B cell (primary cell): ENCODE data around the gene CEP128. TPM values are rescaled to one million over a fixed set of nuclear protein-coding genes. Genes with fewer than 3 reads are reported as not detected.

ENCODE experiments used
- ATAC-seq: fragments of 200-7000 bp; cut with Tn5 transposase; one replicate; pipeline ENCODE4 v1.10.0; 2021; ENCODE audit warnings: low read depth, mild to moderate bottlenecking, moderate number of reproducible peaks, moderate library complexity
- CTCF ChIA-PET: fragments of 350-600 bp; sonication (Branson Sonifier 250); formaldehyde crosslinking; loops from one replicate; lab custom pipeline; 2021; ENCODE audit warnings: antibody characterized with exemption, inconsistent platforms; lab: Charles Lee
- POLR2A ChIA-PET: fragments of 350-600 bp; sonication (Branson Sonifier 250); formaldehyde crosslinking; loops from one replicate; lab custom pipeline; 2021; ENCODE audit warnings: antibody characterized with exemption; lab: Charles Lee
- DNase-seq: peaks from one replicate; pipeline ENCODE4 v3.0.0; 2013
- H2AFZ ChIP-seq: 2 replicates; pipeline ENCODE4 v1.6.1; 2012; ENCODE audit warnings: mild to moderate bottlenecking, low read depth, low read length; ENCODE audit not compliant: insufficient read depth, poor library complexity, severe bottlenecking
- H3K27ac ChIP-seq, 2 donors: 1 replicate in 1 of 2; 2 replicates in 1 of 2; pipeline ENCODE4 v1.5.1; 2012 to 2013; ENCODE audit warnings: low read length in 2 of 2, mild to moderate bottlenecking in 2 of 2, moderate library complexity in 1 of 2
- H3K27me3 ChIP-seq, 4 experiments: fragments of 200-600 bp in 1 of 4; sonication (generic) in 1 of 4; replicated peaks in 1 of 4; 1 replicate in 2 of 4; 2 replicates in 2 of 4; pipeline versions ENCODE4 v1.6.1 to v1.7.0; 2013 to 2016; ENCODE audit warnings: low read length in 3 of 4, mild to moderate bottlenecking in 2 of 4, mixed read lengths in 1 of 4, moderate library complexity in 1 of 4; ENCODE audit not compliant: insufficient read depth in 4 of 4, control insufficient read depth in 3 of 4; ENCODE audit errors: control extremely low read depth in 1 of 4
- H3K36me3 ChIP-seq, 2 experiments: replicated peaks in 1 of 2; 1 replicate in 1 of 2; 2 replicates in 1 of 2; pipeline versions ENCODE4 v1.6.1 to v1.7.1; 2013; ENCODE audit warnings: low read length in 1 of 2; ENCODE audit not compliant: insufficient read depth in 2 of 2, control insufficient read depth in 1 of 2; ENCODE audit errors: control extremely low read depth in 1 of 2, extremely low read depth in 1 of 2
- H3K4me1 ChIP-seq, 2 donors: fragments of 200-600 bp in 1 of 2; sonication (generic) in 1 of 2; 1 replicate in 1 of 2; 2 replicates in 1 of 2; pipeline versions ENCODE4 v1.5.1 to v1.6.1; 2013 to 2017; ENCODE audit warnings: low read length in 2 of 2; ENCODE audit not compliant: control insufficient read depth in 2 of 2, insufficient read depth in 2 of 2
- H3K4me2 ChIP-seq: replicated peaks from 2 replicates; pipeline ENCODE3; 2012; ENCODE audit warnings: mild to moderate bottlenecking, low read depth, low read length; ENCODE audit not compliant: poor library complexity, severe bottlenecking
- H3K4me3 ChIP-seq, 5 experiments: fragments of 200-600 bp in 1 of 5; sonication (generic) in 1 of 5; 1 replicate in 3 of 5; 2 replicates in 2 of 5; pipeline versions ENCODE4 v1.5.1 to v1.7.0; 2011 to 2016; ENCODE audit warnings: low read length in 4 of 5, mild to moderate bottlenecking in 4 of 5, low read depth in 2 of 5, control low read depth in 1 of 5, moderate library complexity in 1 of 5; ENCODE audit not compliant: insufficient read depth in 1 of 5; ENCODE audit errors: control extremely low read depth in 1 of 5, extremely low read depth in 1 of 5
- H3K79me2 ChIP-seq: fragments of 200-600 bp; sonication (generic); one replicate; pipeline ENCODE4 v1.6.0; 2016; ENCODE audit warnings: low read length; ENCODE audit not compliant: control insufficient read depth, insufficient read depth
- H3K9ac ChIP-seq: fragments of 200-600 bp; sonication (generic); 2 replicates; pipeline ENCODE4 v1.6.1; 2017; ENCODE audit warnings: mild to moderate bottlenecking, low read length, moderate library complexity
- H3K9me3 ChIP-seq, 3 donors: one replicate each; pipeline versions ENCODE4 v1.6.1 to v1.7.1; 2013; ENCODE audit warnings: low read length in 2 of 3; ENCODE audit not compliant: control insufficient read depth in 2 of 3, insufficient read depth in 1 of 3; ENCODE audit errors: control extremely low read depth in 1 of 3
- H4K20me1 ChIP-seq: 2 replicates; pipeline ENCODE4 v1.6.0; 2012; ENCODE audit warnings: mild to moderate bottlenecking, low read length; ENCODE audit not compliant: insufficient read depth, control insufficient read depth, poor library complexity, severe bottlenecking
- H3K27ac Mint-ChIP-seq: one replicate; pipeline ENCODE4 v1.8.0; 2021; ENCODE audit warnings: mixed read lengths
- H3K27me3 Mint-ChIP-seq: one replicate; pipeline ENCODE4 v1.8.0; 2021; ENCODE audit warnings: mixed read lengths
- H3K4me1 Mint-ChIP-seq: one replicate; pipeline ENCODE4 v1.8.0; 2021; ENCODE audit warnings: mixed read lengths
- H3K4me3 Mint-ChIP-seq: one replicate; pipeline ENCODE4 v1.8.0; 2021; ENCODE audit warnings: mixed read lengths
- H3K9me3 Mint-ChIP-seq: one replicate; pipeline ENCODE4 v1.8.0; 2022; ENCODE audit warnings: mixed read lengths; ENCODE audit not compliant: insufficient read depth
- CTCF ChIP-seq: fragments of 200-600 bp; IDR thresholded peaks from one replicate; pipeline ENCODE4 v1.8.0; 2022; ENCODE audit warnings: antibody characterized with exemption, mild to moderate bottlenecking
- EZH2 ChIP-seq: IDR thresholded peaks from 2 replicates; pipeline ENCODE4 v1.6.1; 2012; ENCODE audit warnings: borderline replicate concordance, low read depth, mild to moderate bottlenecking, moderate library complexity, low read length; ENCODE audit not compliant: insufficient read depth, poor library complexity, severe bottlenecking
- WGBS: methylation state at CpG from one replicate; pipeline ENCODE4 v1.1.5; 2013; ENCODE audit warnings: missing lambda C conversion rate; ENCODE audit not compliant: insufficient coverage; 5-methylcytosine and 5-hydroxymethylcytosine counted together
- intact Hi-C: fragments of 100-400 bp; cut with micrococcal nuclease; formaldehyde crosslinking; loops from one replicate; pipeline ENCODE4 v1.10.0; 2022
- polyA plus RNA-seq: library from polyadenylated mRNA; depleted of rRNA; stranded (reverse); fragments of >200 nt; gene quantifications from 2 replicates; pipeline ENCODE4 v1.2.3, GENCODE V29; 2012
- total RNA-seq, 2 donors: library from RNA; stranded (reverse); fragments of 120-200 nt in 1 of 2; gene quantifications; 1 replicate in 1 of 2; 2 replicates in 1 of 2; pipeline versions ENCODE4 v1.2.3 to v1.2.4, GENCODE V29; 2013 to 2022

CEP128 gene
- total and polyA plus RNA-seq, 2 donors (not counting 1 experiment from before 2014, with no cell fraction given): 1.1 to 31.6 TPM

DNA sequence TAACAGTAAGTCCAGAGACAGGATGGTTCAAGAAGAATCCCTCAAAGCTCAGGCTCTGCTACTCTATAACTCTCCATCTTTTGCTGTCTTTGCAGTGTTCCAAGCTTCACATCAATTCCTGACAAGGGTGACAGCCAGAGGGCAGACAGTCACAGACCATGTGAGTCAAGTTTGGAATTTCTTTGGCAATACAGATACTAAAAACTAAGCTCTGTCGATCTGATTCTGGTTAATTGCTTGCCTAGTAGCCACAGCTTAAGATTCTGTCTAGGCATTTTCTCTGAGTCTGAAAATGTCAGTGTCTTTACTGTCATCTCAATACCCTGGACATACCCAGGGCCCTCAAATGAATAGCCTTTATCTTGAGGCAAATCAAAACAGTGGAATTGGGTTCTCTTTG, 153.7 kb downstream of the CEP128 start:
- Histone ChIP-seq H3K79me2 (no peaks in the 10 kb centered on the region), H3K4me1 (no peaks in the 10 kb centered on the region), H3K9ac (no peak overlapping the region), H3K36me3 (peaks cover 0 to 4% of the 10 kb centered on the region in 2 experiments), H4K20me1 (no peaks in the 10 kb centered on the region), H3K4me3 (no peak overlapping the region), H3K9me3 (no peaks in the 10 kb centered on the region), H2AFZ (no peak overlapping the region), H3K4me2 (no peak overlapping the region), H3K27ac (no peak overlapping the region), H3K27me3 (no peaks in the 10 kb centered on the region)
- no peak for ATAC-seq
- no peaks in the 10 kb centered on the region for H3K4me1 Mint-ChIP-seq
- WGBS: 100% methylated on average over 1 of the region's 1 CpG
- no peak for DNase-seq
- H3K4me3 Mint-ChIP-seq: no peak overlapping the region
- H3K27me3 Mint-ChIP-seq: no peaks in the 10 kb centered on the region
- ChIA-PET CTCF (no interaction called here), POLR2A (no interaction called here)
- TF ChIP-seq CTCF: no peak
- TF ChIP-seq EZH2: no peak
- H3K9me3 Mint-ChIP-seq: no peaks in the 10 kb centered on the region
- H3K27ac Mint-ChIP-seq: no peak overlapping the region
- intact Hi-C loops: no loop called here

GRCh38 chr14:80784820-80785219, 156.7 kb downstream of the CEP128 start:
- POLR2A ChIA-PET: no interaction called here
- intact Hi-C loops: no loop called here
- no peaks in the 10 kb centered on the region for H4K20me1 ChIP-seq

More at GRCh38 chr14:80784820-80785219, 156.7 kb downstream of the CEP128 start:
- Histone ChIP-seq H3K9me3 (no peaks in the 10 kb centered on the region), H3K4me2 (no peak overlapping the region), H3K36me3 (no peaks in the 10 kb centered on the region), H3K9ac (no peak overlapping the region), H3K4me1 (no peaks in the 10 kb centered on the region), H3K27me3 (no peaks in the 10 kb centered on the region), H3K79me2 (no peaks in the 10 kb centered on the region), H2AFZ (no peak overlapping the region), H3K27ac (no peak overlapping the region), H3K4me3 (no peak overlapping the region)
- TF ChIP-seq EZH2 (no peak), CTCF (no peak)
- Mint-ChIP-seq H3K4me3 (no peak overlapping the region), H3K4me1 (no peaks in the 10 kb centered on the region), H3K27ac (no peak overlapping the region), H3K9me3 (no peaks in the 10 kb centered on the region), H3K27me3 (no peaks in the 10 kb centered on the region)
- DNase-seq (no peak), ATAC-seq (no peak)
- CTCF ChIA-PET: interaction anchor here (1.1 kb wide), 1 partner anchor 10 kb away, joined by 4 read pairs; no protein-coding TSS in a partner anchor
- WGBS: 84% methylated on average over 3 of the region's 4 CpGs
